Fibroblast of lung (primary cell): ENCODE data around the gene NFATC2. TPM values are rescaled to one million over a fixed set of nuclear protein-coding genes. Genes with fewer than 3 reads are reported as not detected.

Experiments used
- DNase-seq, 2 donors: peaks; one replicate each; pipeline versions ENCODE4 v3.0.0 to v3.0.0-alpha.2; 2010; ENCODE audit warnings: low read depth in 2 of 2
- H2AFZ ChIP-seq: 2 replicates; pipeline ENCODE4 v1.5.1; 2012; ENCODE audit warnings: low read length, control low read depth, inconsistent platforms
- H3K27ac ChIP-seq: 2 replicates; pipeline ENCODE4 v1.5.1; 2011; ENCODE audit warnings: low read length, control low read depth; ENCODE audit not compliant: insufficient read depth
- H3K27me3 ChIP-seq: 2 replicates; pipeline ENCODE4 v1.5.1; 2011; ENCODE audit warnings: mild to moderate bottlenecking, low read length; ENCODE audit not compliant: control insufficient read depth, insufficient read depth
- H3K36me3 ChIP-seq: 2 replicates; pipeline ENCODE4 v1.5.1; 2011; ENCODE audit warnings: low read length; ENCODE audit not compliant: control insufficient read depth, insufficient read depth
- H3K4me1 ChIP-seq: 2 replicates; pipeline ENCODE4 v1.5.1; 2011; ENCODE audit warnings: low read length; ENCODE audit not compliant: control insufficient read depth, insufficient read depth; ENCODE audit errors: extremely low read depth
- H3K4me2 ChIP-seq: 2 replicates; pipeline ENCODE4 v1.5.1; 2011; ENCODE audit warnings: low read length, control low read depth; ENCODE audit not compliant: insufficient read depth; ENCODE audit errors: extremely low read depth
- H3K4me3 ChIP-seq, 4 experiments: fragments of 200-600 bp in 1 of 4; sonication (generic) in 1 of 4; replicated peaks in 1 of 4; 2 replicates each; pipeline ENCODE4 v1.5.1; 2011 to 2016; ENCODE audit warnings: low read length in 4 of 4, low read depth in 3 of 4, mild to moderate bottlenecking in 3 of 4, control low read depth in 2 of 4, inconsistent platforms in 1 of 4, mixed read lengths in 1 of 4; ENCODE audit not compliant: insufficient read depth in 1 of 4; ENCODE audit errors: control extremely low read depth in 1 of 4
- H3K79me2 ChIP-seq: 2 replicates; pipeline ENCODE4 v1.5.1; 2012; ENCODE audit warnings: mild to moderate bottlenecking, low read length, inconsistent platforms; ENCODE audit not compliant: control insufficient read depth, insufficient read depth
- H3K9ac ChIP-seq: 2 replicates; pipeline ENCODE4 v1.5.1; 2011; ENCODE audit warnings: mild to moderate bottlenecking, low read length, control low read depth; ENCODE audit not compliant: insufficient read depth
- H3K9me3 ChIP-seq: 2 replicates; pipeline ENCODE4 v1.5.1; 2012; ENCODE audit warnings: low read depth, low read length; ENCODE audit not compliant: control insufficient read depth, insufficient read depth
- H4K20me1 ChIP-seq: 2 replicates; pipeline ENCODE4 v1.5.1; 2011; ENCODE audit warnings: low read length; ENCODE audit not compliant: control insufficient read depth, insufficient read depth; ENCODE audit errors: extremely low read depth
- CTCF ChIP-seq, 2 donors: IDR thresholded peaks in 1 of 2; conservative IDR thresholded peaks in 1 of 2; 1 replicate in 1 of 2; 2 replicates in 1 of 2; pipeline ENCODE4 v1.5.1; 2011 to 2012; ENCODE audit warnings: low read length in 2 of 2, control low read depth in 1 of 2, inconsistent platforms in 1 of 2, low read depth in 1 of 2, mild to moderate bottlenecking in 1 of 2
- EZH2 ChIP-seq: IDR thresholded peaks from 2 replicates; pipeline ENCODE4 v1.5.1; 2012; ENCODE audit warnings: low read length, control low read depth, mild to moderate bottlenecking; ENCODE audit errors: missing control alignments
- polyA plus RNA-seq, 2 donors: library from polyadenylated mRNA; depleted of rRNA in 1 of 2; stranded (reverse) in 1 of 2; unstranded in 1 of 2; fragments of >200 nt; gene quantifications; 2 replicates each; pipeline ENCODE4 v1.2.1, GENCODE V29; 2011 to 2012; ENCODE audit warnings: missing spikeins in 1 of 2
- total RNA-seq: library from RNA; depleted of rRNA; stranded (reverse); fragments of >200 nt; gene quantifications from 2 replicates; pipeline ENCODE4 v1.2.1, GENCODE V29; 2014

The NFATC2 gene
- total and polyA plus RNA-seq, 2 donors (not counting 1 experiment from before 2014, with no cell fraction given), result 0.50 to 1.2 TPM

- Histone ChIP-seq H3K4me1 (no peaks in the 10 kb centered on the region), H4K20me1 (no peaks in the 10 kb centered on the region), H3K79me2 (no peaks in the 10 kb centered on the region), H3K9ac (no peak overlapping the region), H3K4me3 (no peak overlapping the region), H3K4me2 (no peak overlapping the region), H3K36me3 (no peaks in the 10 kb centered on the region), H3K27ac (no peak overlapping the region), H2AFZ (no peak overlapping the region), H3K27me3 (no peaks in the 10 kb centered on the region), H3K9me3 (no peaks in the 10 kb centered on the region)
- DNase-seq, result no peak
- TF ChIP-seq EZH2, result no peak
Measured at GRCh38 chr20:51375561-51375960, 167.0 kb downstream of the NFATC2 start.

GRCh38 chr20:51374961-51375360 lies 167.6 kb downstream of the NFATC2 start:
- Histone ChIP-seq H3K9ac (no peak overlapping the region), H3K9me3 (no peaks in the 10 kb centered on the region), H3K36me3 (no peaks in the 10 kb centered on the region), H2AFZ (no peak overlapping the region), H3K27me3 (no peaks in the 10 kb centered on the region), H3K4me3 (no peak overlapping the region), H3K4me2 (no peak overlapping the region), H3K79me2 (no peaks in the 10 kb centered on the region), H3K4me1 (no peaks in the 10 kb centered on the region), H3K27ac (no peak overlapping the region), H4K20me1 (no peaks in the 10 kb centered on the region)
- no peak for DNase-seq
- TF ChIP-seq CTCF (conservative IDR thresholded peaks at IDR 0.05 in 1 of 2, IDR thresholded peaks at IDR 0.05 in 1 of 2; ENCODE audit: low read depth in 1 of 2, low read length in 2 of 2) (no peak), EZH2 (no peak)

- Histone ChIP-seq H3K27me3 (no peaks in the 10 kb centered on the region), H3K79me2 (no peaks in the 10 kb centered on the region), H3K9me3 (no peaks in the 10 kb centered on the region), H3K27ac (no peak overlapping the region), H3K4me3 (no peak overlapping the region), H3K36me3 (no peaks in the 10 kb centered on the region), H2AFZ (no peak overlapping the region), H4K20me1 (no peaks in the 10 kb centered on the region), H3K9ac (no peak overlapping the region), H3K4me2 (no peak overlapping the region), H3K4me1 (no peaks in the 10 kb centered on the region)
- TF ChIP-seq CTCF (conservative IDR thresholded peaks at IDR 0.05 in 1 of 2, IDR thresholded peaks at IDR 0.05 in 1 of 2; ENCODE audit: low read depth in 1 of 2, low read length in 2 of 2), result no peak
- no peak for TF ChIP-seq EZH2
- DNase-seq, result no peak
Measured at GRCh38 chr20:51374456-51374830, 168.1 kb downstream of the NFATC2 start.
